Measurements from ENCODE around the gene CTNND2.

DNA sequence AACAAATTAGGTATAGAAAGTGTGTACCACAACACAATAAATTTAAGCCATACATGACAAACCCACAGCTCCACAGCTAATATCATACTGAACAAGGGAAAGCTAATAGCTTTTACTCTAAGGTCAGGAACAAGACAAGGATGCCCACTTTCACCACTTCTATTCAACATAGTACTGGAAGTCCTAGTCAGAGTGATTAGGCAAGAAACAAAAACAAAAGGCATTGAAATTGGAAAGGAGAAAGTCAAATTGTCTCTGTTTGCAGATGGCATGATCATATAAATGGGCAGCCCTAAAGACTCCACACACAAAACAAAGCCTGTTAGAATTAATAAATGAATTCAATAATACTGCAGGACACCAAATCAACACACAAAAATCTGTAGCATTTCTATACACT lies 548.8 kb downstream of the CTNND2 start:
- TF ChIP-seq SUZ12 (IDR thresholded peaks at IDR 0.05; ENCODE audit: extremely low read depth, insufficient read depth, insufficient read length) (no peak), YY1 (IDR thresholded peaks at IDR 0.05; ENCODE audit: insufficient read depth, insufficient read length) (no peak), ZNF274 (IDR thresholded peaks at IDR 0.05; ENCODE audit: low read depth, low read length) (no peak)
